Measurements from ENCODE around the gene C3orf49.

DNA sequence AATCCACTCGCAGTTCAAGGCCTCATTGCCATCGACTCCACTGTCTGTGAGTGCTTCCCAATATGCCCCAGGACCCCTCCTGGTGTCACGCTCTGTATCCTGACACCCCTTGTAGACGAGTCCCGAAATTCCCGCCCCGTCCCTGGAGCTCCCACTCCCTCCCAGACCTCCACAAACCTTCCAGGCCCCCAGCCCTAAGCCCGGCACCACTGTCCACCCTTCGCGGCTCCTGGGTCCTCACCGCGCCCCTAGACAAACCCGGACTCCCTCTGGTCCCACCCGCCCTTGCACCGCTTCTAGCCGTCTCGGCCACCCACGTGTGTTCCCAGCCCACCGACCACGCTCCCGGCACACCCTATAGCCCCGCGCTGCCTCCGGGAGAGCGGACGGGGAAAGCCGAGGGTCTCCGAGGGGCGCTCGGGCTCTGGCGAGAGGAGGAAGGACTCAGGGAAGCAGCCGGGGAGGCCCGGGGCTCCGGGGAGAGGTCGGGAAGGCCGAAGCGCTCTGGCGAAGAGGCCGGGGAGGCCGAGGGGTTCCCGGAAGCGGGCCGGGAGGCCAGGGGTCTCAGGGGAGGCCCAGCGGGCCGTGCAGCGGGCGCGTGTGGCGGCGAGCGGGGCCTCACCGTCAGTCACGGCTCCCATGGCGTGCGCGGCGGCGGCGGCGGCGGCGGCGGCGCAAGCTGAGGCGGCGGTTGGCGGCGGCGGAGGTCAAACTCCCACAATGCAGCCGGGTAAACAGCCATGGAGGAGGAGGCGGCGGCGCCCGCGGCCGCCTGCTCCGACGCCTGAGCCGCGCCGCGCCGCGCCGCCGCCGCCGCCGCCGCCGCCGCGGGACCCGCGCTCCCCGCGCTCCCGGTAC is 44.3 kb downstream of the C3orf49 start, which contains the start of the genes ATXN7 and THOC7:
- no peak for TF ChIP-seq CTCF (IDR thresholded peaks at IDR 0.05)
- TF ChIP-seq POLR2A (IDR thresholded peaks at IDR 0.05) = no peak

Data from lower leg skin (tissue), 3 donors.